Glutamatergic neuron (in vitro differentiated cells): ENCODE measurements around the gene DNAJC18. TPM values are rescaled to one million over a fixed set of nuclear protein-coding genes. Genes with fewer than 3 reads are reported as not detected.

Experiments used
- DNase-seq: peaks from one replicate; pipeline ENCODE4 v3.0.0; 2022
- H3K27ac Mint-ChIP-seq: one replicate; pipeline ENCODE4 v1.8.0; 2020; ENCODE audit warnings: mild to moderate bottlenecking, mixed read lengths, inconsistent platforms; ENCODE audit not compliant: unreplicated experiment
- H3K27me3 Mint-ChIP-seq: one replicate; pipeline ENCODE4 v1.8.0; 2020; ENCODE audit warnings: mild to moderate bottlenecking, moderate library complexity, mixed read lengths, inconsistent platforms; ENCODE audit not compliant: unreplicated experiment
- H3K36me3 Mint-ChIP-seq: one replicate; pipeline ENCODE4 v1.8.0; 2020; ENCODE audit warnings: mild to moderate bottlenecking, mixed read lengths, inconsistent platforms; ENCODE audit not compliant: unreplicated experiment
- H3K4me1 Mint-ChIP-seq: one replicate; pipeline ENCODE4 v1.8.0; 2020; ENCODE audit warnings: mild to moderate bottlenecking, low read depth, mixed read lengths, inconsistent platforms; ENCODE audit not compliant: unreplicated experiment
- H3K4me3 Mint-ChIP-seq: one replicate; pipeline ENCODE4 v1.8.0; 2020; ENCODE audit warnings: mild to moderate bottlenecking, mixed read lengths, inconsistent platforms; ENCODE audit not compliant: unreplicated experiment
- H3K9me3 Mint-ChIP-seq: one replicate; pipeline ENCODE4 v1.8.0; 2020; ENCODE audit warnings: mild to moderate bottlenecking, moderate library complexity, mixed read lengths, inconsistent platforms; ENCODE audit not compliant: unreplicated experiment
- CTCF ChIP-seq: fragments of 200-600 bp; sonication (generic); IDR thresholded peaks from one replicate; pipeline ENCODE4 v1.5.0; 2021; ENCODE audit not compliant: partially characterized antibody, unreplicated experiment
- total RNA-seq: library from RNA; stranded (reverse); fragmentation: NEBNext Ultra II Directional; extraction: Animal tissue kit (Norgen Biotek cat#: 25700); gene quantifications from one replicate; pipeline ENCODE4 v1.2.1, GENCODE V29; 2021; ENCODE audit not compliant: unreplicated experiment

The DNAJC18 gene
- total RNA-seq, 1 donor from 2014 or later, result 55.9 TPM

GRCh38 chr5:139392678-139393496 lies 46.4 kb downstream of the DNAJC18 start:
- Mint-ChIP-seq H3K4me3 (peak overlapping the region; percentile 78), H3K27me3 (peaks cover 14% of the 10 kb centered on the region), H3K36me3 (no peaks in the 10 kb centered on the region), H3K4me1 (peaks cover 3% of the 10 kb centered on the region), H3K9me3 (no peaks in the 10 kb centered on the region), H3K27ac (no peak overlapping the region)
- DNase-seq, result peak; percentile 89
- TF ChIP-seq CTCF, result peak; percentile 76

- H3K4me1 Mint-ChIP-seq, result peaks cover 3% of the 10 kb centered on the region
- no peak overlapping the region for H3K27ac Mint-ChIP-seq
- H3K4me3 Mint-ChIP-seq, result no peak overlapping the region
- no peaks in the 10 kb centered on the region for H3K9me3 Mint-ChIP-seq
- H3K27me3 Mint-ChIP-seq, result peaks cover 14% of the 10 kb centered on the region
- H3K36me3 Mint-ChIP-seq, result no peaks in the 10 kb centered on the region
- TF ChIP-seq CTCF, result no peak
- DNase-seq, result no peak
Measured at GRCh38 chr5:139392324-139392677, 47.0 kb downstream of the DNAJC18 start.

DNA sequence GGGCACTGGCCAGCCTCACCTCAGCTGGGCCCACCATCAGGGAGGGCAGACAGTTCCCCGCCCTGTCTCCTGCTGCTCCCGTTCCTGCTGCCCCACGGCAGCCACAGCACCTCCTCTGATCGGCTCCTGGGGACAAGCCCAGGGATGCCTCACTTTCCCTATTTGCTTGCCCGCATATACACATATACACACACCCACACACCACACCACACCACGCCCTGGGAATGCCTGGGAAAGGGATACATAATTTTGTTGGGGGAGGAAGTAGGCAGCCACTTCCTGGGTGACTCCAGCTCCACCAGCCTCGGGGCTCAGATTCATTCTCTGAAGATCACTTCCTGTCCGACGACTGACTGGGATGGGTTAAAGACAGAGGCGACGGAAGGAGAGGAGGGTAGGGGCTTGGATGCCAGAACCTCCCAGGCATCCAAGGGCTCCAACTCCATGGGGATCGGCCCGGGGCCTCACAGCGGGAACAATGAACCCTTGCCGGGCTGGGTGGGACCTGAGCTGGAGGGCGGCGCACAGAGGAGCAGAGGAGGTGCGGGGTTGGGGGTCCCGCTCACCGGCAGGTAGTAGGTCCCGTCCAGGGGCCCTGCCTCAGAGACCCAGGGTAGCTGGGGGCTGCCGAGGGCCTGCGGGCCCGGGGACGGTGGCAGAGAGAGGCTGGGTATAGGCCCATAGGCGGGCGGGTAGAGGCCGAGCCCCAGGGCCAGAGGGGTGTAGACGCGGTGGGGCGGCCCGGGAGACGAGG lies 47.6 kb downstream of the DNAJC18 start:
- H3K9me3 Mint-ChIP-seq, result no peaks in the 10 kb centered on the region
- H3K4me3 Mint-ChIP-seq, result no peak overlapping the region
- H3K27me3 Mint-ChIP-seq, result peaks cover 14% of the 10 kb centered on the region
- peaks cover 3% of the 10 kb centered on the region for H3K4me1 Mint-ChIP-seq
- no peak for TF ChIP-seq CTCF
- H3K27ac Mint-ChIP-seq, result no peak overlapping the region
- H3K36me3 Mint-ChIP-seq, result no peaks in the 10 kb centered on the region
- DNase-seq, result no peak

DNA sequence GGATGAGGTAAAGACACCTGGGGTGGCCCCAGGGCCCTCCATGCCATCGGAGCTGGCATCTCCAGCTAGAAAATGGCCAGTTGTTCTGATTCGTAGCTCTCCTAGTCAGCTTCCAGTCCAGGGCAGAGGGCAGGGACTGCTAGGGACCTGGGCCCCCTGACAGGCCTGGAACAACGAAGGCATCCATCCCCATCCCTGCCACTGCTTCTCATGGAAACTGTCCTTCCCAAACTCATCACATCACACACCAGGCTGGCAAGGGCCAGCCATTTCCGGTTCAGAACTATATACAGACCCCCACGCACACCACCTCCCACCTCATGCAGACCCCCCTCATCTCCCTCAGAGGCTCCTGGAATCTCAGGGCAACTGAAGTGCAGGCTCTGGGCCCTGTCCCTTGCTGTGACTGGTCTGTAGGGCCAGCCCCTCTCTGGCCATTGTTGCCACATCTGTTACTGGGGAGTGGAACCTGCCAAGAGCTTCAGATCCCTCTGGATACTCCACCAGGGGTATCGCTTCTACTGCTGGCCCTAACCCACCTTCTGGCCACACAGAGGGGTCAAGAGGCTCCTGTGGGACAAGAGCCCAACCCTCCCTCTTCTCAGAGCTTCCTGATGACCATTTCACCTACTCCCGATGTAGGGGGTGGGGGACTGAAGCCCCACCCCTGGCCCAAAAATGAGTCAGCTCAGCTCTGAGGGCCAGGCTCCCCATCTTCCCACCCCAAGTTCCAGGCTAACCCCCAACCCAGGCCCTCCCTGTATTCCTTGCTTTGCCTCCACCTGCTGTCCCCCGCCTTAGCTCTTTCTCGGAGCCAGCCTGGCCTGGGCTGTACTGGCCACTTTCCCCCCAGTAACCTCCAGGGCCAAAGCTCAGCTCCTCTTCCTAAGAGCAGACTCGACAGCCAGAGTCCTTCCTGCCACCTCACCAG lies 48.4 kb downstream of the DNAJC18 start:
- Mint-ChIP-seq H3K27ac (no peak overlapping the region), H3K27me3 (peaks cover 12% of the 10 kb centered on the region), H3K4me1 (peaks cover 3% of the 10 kb centered on the region), H3K36me3 (no peaks in the 10 kb centered on the region), H3K4me3 (no peak overlapping the region), H3K9me3 (no peaks in the 10 kb centered on the region)
- no peak for DNase-seq
- TF ChIP-seq CTCF, result no peak
